DMS79 (cell line): Measurements from ENCODE around the gene TMEM217.
"Not testable (repeated sequence)": the region's sequence is repeated elsewhere in the genome, so short reads cannot be mapped to it uniquely, and the experiment has no call there.

Experiments used
- DNase-seq: peaks from one replicate; lab custom pipeline; 2025; lab: John Stamatoyannopoulos, UW

The TMEM217 gene

DNA sequence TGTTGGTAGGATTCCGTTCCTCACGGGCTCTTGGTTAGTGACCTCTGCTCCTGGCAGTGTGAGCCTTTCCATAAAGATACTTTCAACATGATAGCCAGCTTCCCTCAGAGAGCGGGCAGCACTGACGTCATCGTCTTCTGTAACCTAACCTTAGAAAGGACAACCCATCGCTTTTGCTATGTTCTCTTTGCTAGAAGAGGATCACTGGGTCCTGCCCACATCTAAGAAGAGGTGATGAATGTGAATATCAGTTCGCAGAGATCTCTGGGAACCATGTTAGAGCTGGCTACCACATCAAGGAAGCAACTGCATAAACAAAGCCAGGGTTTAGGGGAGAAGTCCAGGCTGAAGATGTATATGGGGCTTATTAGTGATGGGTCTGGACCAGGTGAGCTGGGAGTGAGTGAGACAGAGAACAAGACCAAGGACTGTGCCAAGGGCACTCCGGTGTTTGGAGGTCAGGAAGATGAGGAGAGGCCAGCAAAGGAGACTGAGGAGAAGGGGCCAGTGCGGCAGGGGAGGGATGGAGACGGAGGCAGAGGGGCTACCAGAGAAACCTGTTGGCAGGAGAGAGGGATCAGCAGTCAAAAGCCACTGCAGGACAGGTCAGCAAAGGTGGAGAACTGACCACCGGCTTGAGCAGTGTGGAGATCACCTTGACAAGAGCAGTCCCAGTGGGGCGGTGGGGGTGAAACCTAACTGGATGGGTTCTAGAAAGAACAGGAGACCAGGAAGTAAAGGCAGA lies 48.3 kb downstream of the TMEM217 start:
- DNase-seq, result no peak

DNA sequence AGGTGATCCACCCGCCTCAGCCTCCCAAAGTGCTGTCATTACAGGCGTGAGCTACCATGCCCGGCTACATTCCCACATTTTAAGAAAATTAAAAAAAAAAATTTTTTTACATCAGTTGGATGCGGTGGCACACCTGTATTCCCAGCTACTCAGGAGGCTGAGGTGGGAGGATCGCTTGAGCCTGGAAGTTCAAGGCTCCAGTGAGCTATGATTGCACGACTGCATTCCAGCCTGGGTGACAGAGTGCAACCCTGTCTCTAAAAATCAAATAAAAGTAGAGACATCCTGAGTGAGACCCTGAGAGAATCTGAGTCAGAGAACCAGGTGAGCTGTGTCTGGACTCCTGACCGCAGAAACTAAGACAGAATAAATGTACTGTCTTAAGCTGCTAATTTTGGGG lies 49.2 kb downstream of the TMEM217 start:
- no peak for DNase-seq

DNA sequence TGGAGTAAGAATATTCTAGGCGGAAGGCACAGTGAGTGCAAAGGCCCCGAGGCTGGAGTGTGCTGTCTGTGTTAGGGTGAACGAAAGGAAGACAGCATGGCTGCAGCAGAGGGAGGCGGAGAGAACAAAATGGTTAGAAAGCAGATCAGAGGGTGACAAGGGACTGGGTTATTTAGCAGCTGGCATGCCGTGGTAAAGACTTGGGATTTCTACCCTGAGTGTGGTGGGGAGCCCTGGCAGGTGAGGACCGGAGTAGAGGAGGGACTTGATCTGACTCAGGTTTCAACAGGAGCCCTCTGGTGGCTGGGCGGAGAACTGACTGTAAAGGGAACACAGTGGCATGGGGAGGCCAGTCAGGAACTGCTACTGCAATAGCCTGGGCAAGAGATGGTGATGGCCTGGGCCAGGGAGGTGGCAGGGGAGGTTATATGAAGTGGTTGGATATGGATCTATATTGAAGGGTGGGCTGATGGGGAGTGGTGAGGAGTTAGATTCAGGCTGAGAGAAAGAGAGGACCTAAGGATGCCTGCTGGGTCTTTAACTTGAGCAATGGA lies 50.0 kb downstream of the TMEM217 start:
- DNase-seq, result peak; percentile 37

DNA sequence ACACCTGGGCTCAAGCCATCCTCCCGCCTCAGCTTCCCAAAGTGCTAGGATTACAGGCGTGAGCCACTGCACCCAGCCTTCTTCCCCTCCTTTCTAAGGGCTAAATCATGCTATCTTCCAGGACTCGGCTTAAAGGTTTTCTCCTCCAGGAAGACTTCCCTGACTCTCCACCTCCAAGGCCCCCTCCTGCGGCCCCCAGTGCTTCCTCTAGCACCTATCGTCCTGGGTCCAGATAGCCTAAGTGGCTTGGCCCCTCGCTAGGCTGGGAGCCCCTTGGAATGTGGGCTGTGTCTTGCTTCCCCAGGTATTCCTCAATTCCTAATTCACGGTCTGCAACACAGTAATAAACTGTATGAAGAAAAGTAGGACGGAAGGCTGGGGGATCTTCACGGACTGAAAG lies 51.3 kb downstream of the TMEM217 start:
- DNase-seq, result no peak

DNA sequence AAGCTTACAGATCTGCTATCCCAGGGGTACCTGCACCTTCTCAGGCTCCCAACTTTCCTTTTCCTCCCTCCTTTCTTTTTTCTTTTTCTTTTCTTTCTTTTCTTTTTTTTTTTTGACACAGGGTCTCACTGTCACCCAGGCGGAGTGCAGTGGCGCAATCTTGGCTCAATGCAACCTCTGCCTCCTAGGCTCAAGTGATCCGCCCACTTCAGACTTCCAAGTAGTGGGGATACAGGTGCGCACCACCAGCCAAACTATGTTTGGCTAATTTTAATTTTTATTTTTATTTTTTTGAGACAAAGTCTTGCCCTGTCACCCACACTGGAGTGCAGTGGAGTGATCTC lies 52.0 kb downstream of the TMEM217 start:
- no peak for DNase-seq

DNA sequence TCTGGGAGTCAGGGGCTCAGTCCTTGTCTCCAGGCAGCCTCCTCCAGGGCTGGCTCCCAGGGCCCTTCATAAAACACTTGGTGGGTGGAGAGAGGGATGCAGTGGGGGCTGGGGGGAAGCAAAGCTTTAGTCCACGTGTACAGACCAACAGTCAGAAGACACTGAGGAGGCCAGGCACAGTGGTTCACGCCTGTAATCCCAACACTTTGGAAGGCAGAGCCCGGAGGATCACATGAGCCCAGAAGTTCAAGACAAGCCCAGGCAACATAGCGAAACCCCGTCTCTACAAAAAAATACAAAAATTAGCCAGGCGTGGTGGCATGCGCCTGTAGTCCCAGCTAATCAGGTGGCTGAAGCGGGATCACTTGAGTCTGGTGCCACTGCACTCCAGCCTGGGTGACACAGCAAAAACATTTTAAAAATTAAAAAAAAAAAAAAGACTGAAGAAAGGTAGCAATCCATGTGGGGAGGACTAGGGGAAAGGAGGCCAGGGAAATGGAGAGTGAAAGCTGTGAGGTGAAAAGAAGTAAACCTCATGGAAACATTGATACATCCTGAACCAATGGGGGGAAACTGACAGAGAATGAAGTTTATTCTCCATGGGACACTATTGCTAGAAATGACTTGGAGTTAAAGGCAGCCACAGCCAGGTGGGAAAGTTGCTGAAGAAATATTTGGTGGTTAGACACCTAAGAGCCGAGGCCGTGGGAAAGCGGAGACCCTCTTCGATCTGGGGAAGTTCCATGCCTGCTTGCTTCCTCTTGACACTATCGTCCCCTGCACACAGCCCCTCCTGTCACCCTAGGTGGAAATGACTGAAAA lies 52.6 kb downstream of the TMEM217 start:
- peak; percentile 42 for DNase-seq

DNA sequence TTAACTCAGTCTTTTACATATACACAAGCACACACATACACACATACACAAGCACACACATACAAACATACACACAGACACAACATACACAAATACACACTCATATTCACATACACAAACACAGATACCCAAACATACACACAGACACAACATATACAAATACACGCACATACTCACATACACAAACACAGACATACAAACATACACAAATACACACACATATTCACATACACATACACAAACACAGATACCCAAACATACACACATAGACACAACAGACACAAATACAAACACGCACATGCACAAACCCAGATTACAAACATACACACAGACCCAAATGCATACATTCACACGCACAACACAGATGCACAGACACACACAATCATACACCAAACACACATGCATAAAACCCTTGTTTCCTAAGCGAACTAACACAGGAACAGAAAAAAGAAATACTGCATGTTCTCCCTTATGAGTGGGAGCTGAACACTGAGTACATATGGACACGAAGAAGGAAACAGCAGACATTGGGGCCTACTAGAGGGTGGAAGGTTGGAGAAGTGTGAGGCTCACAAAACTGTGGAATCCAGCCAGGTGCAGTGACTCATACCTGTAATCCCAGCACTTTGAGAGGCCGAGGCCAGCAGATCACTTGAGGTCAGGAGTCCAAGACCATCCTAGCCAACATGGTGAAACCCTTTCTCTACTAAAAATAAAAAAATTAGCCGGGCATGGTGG lies 53.8 kb downstream of the TMEM217 start:
- DNase-seq, result no peak

DNA sequence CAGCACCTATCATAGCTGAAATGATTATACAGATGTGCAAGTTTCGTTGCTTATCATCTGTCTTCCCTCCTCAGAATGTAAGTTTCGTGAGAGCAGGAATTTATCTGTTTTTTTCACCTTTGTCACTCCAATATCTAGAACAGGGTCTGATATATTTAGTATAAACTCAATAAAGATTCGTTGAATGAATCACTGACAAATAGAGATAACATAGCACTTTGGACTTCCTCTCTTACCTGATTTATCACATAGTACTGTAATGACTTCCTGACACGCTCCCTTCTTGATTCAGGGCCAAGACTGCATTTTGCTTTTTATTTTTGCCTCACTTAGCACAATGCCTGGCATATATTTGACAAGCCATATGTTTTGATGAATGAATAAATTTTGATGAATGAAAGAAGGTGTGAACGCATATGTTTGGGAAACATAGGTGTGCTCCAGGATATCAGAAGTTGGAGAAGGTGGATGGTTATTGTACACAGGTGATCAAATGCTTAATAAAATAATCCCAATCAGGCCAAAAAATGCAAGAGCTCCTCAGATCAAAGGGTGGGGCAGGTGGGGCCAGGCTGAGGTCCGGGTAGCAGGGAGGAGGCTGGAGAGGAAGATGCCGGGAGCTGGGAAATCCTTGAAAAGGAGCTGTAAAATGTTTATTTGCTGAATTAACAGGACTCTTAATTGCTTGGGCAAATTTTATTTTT lies 55.0 kb downstream of the TMEM217 start:
- DNase-seq, result no peak

DNA sequence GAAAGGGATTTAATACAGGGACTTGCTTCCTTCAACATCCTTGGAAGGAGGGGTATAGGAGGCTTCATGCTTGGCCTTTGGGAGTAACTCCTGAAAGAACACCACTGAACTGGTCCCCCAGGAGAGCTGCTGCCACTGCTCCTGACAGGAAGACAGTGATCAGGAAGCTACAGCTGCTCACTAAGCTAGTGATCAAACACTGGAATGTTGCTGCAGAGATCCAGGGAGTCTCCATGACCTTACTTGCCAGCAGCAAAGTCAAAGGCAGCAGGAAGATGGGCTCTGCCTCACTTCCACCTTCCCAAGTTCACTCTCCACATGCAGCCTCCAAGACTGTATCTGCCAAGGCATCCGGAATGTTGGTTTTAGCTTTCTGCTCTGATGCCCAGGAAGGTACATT lies 56.2 kb downstream of the TMEM217 start:
- DNase-seq, result no peak

DNA sequence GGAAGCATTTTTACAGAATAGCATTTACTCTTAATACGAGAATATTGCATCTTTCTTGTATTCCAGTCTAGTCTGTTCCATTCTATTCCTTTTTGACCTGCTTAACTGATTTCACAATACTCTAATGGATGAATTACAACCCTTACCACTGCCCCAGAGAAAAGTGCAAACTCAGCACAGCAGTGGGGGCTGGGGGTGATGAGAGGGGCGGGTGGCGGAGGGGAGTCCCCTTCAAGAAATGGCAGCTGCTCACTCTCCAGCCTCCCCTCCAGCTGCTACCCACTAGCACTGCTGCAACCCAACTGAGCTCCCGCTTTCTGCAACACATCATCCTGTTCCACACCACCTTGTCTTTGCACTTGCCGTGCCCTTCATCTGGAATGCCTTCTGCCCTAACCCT lies 57.9 kb downstream of the TMEM217 start:
- no peak for DNase-seq

DNA sequence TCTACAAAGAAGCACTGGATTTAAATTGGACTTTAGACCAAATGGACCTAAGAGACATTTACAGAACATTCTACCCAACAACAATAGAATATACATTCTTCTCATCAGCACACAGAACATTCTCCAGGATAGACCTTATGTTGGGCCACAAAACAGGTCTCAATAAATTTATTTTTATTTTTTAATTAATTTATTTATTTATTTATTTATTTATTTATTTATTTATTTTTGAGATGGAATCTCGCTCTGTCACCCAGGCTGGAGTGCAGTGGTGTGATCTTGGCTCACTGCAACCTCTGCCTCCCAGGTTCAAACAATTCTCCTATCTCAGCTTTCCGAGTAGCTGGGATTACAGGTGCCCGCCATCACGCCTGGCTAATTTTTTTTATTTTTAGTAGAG lies 61.5 kb downstream of the TMEM217 start:
- not testable (repeated sequence) for DNase-seq

DNA sequence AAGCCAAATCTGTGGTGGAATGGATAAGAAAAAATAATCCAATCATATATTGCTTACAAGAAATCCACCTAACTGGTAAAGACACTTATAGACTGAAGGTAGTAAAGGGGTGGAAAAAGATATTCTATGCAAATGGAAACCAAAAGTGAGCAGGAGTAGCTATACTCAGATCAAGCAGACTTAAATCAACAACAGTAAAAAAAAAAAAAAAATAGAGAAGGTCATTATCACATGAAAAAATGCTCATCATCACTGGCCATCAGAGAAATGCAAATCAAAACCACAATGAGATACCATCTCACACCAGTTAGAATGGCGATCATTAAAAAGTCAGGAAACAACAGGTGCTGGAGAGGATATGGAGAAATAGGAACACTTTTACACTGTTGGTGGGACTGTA lies 63.1 kb downstream of the TMEM217 start:
- not testable (repeated sequence) for DNase-seq

DNA sequence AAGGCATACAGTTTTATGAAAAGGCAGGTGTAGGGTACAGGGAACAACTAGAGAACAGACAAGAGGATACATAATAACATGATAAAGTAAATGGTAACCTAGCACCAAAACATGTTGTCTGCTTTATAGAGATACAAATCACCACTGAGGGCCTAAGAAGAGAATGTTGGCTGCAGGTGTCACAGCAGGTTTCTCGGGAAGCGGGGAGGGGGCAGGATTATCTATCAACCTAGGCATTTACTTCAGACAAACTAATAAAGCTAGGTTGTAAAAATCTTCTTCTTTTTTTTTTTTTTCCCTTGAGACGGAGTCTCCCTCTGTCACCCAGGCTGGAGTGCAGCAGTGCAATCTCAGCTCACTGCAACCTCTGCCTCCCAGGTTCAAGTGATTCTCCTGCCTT lies 65.3 kb downstream of the TMEM217 start:
- DNase-seq, result no peak

DNA sequence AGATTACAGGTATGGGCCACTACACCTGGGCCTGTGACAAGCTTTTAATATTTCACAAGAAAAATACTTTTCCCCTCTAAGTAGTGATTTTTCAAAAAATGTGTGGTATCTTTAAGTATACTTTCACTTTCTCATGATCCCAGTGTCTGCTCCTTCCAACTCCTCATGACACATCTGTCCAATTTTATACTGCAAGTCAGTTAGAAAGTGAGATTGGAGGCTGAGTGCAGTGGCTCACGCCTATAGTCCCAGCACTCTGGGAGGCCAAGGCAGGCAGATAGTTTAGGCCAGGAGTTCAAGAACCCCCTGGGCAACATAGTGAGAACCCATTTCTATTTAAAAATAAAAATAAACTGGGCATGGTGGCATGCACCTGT lies 67.8 kb downstream of the TMEM217 start:
- DNase-seq, result no peak

DNA sequence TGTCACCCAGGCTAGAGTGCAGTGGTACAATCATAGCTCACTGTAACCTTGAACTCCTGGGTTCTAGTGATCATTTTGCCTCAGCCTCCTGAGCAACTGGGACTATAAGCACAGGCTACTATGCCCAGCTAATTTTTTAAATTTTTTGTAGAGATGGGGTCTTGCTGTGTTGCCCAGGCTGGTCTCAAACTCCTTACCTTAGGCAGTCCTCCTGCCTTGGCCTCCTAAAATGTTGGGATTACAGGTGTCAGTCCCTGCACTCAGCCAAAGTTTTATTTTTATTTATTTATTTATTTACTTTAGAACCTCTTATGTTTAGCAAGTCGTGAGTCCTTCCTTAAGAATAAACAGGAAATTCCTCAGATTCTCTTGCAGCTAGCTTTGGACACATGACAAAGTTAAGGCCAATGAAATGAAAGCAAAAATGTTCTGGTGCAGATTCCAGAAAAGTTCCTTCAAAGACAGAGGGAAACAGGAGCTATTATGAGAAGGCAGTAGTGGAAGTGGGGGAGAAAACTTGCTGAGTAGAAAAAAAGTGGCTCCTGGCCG lies 68.9 kb downstream of the TMEM217 start:
- DNase-seq, result no peak

DNA sequence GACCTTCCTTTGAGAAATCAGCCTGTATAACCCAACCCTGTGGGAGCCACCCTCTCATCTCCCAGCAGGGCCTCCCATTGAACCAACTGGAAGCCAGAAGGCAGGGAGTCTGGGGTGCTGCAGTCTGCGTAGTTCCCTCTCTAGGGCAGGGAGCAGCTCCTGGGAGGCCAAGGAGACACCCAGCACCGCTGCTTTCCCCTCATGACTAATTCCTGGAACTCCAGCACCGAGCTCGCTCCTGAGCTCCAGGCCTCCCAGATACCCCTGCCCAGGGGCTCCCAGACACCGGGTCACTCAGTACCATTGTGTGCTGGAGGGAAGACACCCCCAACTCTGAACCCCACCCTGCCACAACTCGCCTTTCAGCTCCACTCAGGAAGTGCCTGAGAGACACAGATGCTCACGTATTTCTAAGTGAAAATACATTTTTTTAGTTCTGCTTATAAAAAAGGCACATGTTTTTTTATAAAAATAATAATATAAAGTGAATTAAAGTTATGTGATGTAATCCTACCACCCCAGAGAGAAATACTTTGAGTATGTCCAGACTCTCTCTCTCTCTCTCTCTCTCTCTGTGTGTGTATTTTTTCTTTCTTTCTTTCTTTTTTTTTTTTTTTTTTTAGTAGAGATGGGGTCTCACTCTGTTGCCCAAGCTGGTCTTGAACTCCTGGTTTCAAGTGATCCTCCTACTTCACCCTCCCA lies 70.5 kb downstream of the TMEM217 start:
- DNase-seq, result no peak

DNA sequence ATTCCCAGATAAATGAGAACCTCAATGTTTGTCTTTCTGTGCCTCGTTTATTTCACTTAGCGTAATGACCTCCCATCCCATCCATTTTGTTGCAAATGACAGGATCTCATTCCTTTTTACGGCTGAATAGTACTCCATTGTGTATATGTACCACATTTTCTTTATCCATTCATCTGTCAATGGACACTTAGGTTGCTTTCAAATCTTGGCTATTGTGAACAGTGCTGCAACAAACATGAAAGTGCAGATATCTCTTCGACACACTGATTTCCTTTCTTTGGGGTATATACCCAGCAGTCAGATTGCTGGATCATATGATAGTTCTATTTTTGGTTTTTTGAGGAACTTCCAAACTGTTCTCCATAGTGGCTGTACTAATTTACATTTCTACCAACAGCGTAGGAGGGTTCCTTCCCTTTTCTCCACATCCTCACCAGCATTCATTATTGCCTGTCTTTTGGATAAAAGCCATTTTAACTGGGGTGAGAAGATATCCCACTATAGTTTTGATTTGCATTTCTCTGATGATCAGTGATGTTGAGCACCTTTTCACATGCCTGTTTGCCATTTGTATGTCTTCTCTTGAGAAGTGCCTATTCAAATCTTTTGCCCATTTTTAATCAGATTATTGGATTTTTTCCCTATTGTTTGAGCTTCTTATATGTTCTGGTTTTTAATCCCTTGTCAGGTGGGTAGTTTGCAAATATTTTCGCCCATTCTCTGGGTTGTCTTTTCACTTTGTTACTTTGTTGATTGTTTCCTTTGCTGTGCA lies 71.8 kb downstream of the TMEM217 start:
- not testable (repeated sequence) for DNase-seq

DNA sequence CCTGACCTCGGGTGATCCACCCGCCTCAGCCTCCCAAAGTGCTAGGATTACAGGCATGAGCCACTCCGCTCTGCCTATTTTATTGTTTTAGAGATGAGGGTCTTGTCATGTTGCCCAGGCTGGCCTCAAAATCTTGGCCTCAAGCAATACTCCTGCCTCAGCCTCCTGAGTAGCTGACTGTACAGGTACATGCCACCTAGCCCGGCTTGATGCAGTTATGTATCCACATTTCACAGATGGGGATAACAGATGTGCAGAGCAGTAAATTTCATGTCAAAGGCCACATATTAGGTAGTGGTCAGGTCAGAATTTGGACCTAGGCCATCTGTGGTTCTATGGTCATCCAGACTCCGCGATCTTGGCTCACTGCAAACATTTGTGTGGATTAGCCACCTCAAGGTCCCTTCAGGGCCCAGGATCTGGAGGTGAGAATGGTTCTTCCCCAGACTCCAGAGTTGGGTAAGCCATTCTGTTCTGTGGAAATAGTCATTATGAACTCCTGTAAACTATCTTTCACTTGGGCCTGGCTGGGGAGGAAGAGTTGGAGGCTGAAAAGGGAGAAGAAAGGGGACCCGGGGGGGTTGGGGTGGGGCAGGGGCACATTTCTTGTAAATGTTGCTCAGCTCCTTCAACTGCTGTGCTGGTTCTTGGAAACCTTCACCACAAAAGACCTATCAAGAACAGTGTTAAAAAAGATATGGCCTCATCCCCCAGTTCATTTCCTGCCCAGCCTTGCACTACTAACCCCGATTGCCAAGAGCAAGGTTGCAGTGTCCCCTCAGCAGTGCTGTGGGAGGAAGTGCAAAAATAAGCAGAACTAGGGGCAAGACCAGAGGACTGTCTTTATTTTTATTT lies 75.0 kb downstream of the TMEM217 start:
- no peak for DNase-seq

DNA sequence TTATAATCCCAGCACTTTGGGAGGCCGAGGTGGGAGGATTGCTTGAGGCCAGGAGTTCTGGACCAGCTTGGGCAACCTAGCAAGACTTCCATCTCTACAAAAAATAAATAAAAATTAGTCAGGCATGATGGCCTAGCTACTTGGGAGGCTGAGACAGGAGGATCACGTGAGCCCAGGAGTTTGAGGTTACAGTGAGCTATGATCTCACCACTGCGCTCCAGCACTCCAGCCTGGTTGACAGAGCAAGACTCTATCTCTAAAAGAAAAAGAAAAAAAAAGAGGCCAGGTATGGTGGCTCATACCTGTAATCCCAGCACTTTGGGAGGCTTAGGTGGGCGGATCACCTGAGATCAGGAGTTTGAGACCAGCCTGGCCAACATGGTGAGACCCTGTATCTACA lies 77.3 kb downstream of the TMEM217 start:
- DNase-seq, result not testable (repeated sequence)
